Astrocyte of the hippocampus (primary cell): ENCODE measurements around the gene SMIM36.
"Not testable (repeated sequence)": the region's sequence is repeated elsewhere in the genome, so short reads cannot be mapped to it uniquely, and the experiment has no call there.

ENCODE experiments used
- DNase-seq: peaks from one replicate; pipeline ENCODE4 v3.0.0; 2011; ENCODE audit warnings: low read depth, low spot score

Gene SMIM36

GRCh38 chr17:55416470-55417052 lies 94.7 kb downstream of the SMIM36 start:
- DNase-seq, result no peak

- no peak for DNase-seq
Measured at GRCh38 chr17:55416000-55416399, 95.3 kb downstream of the SMIM36 start.

GRCh38 chr17:55414983-55415382 lies 96.3 kb downstream of the SMIM36 start:
- no peak for DNase-seq

GRCh38 chr17:55413825-55414489 lies 97.3 kb downstream of the SMIM36 start:
- no peak for DNase-seq

GRCh38 chr17:55411463-55411855 lies 99.8 kb downstream of the SMIM36 start:
- DNase-seq, result no peak

GRCh38 chr17:55410722-55411462 lies 100.4 kb downstream of the SMIM36 start:
- DNase-seq, result no peak

- DNase-seq, result no peak
Measured at GRCh38 chr17:55409030-55409800, 102.0 kb downstream of the SMIM36 start.

- DNase-seq, result no peak
Measured at GRCh38 chr17:55407641-55408566, 103.3 kb downstream of the SMIM36 start.

- no peak for DNase-seq
Measured at GRCh38 chr17:55405600-55405999, 105.7 kb downstream of the SMIM36 start.

GRCh38 chr17:55404197-55404596 lies 107.1 kb downstream of the SMIM36 start:
- DNase-seq, result not testable (repeated sequence)

- DNase-seq, result peak; percentile 56
Measured at GRCh38 chr17:55402374-55402773, 108.9 kb downstream of the SMIM36 start.
